Endothelial cell of umbilical vein (primary cell): ENCODE data around the gene MED12. TPM values are rescaled to one million over a fixed set of nuclear protein-coding genes. Genes with fewer than 3 reads are reported as not detected.

ENCODE experiments used
- BruUV-seq: library from RNA; stranded (reverse); fragments of 400-500 nt; replicated peaks from 2 replicates; lab custom pipeline; 2021; lab: Mats Ljungman, UMichigan
- CTCF ChIA-PET: fragments of 300-600, 350-600 bp; sonication (Branson Sonifier 250); formaldehyde crosslinking; loops from one replicate; lab custom pipeline; 2021; ENCODE audit warnings: antibody characterized with exemption, inconsistent platforms; lab: Charles Lee
- POLR2A ChIA-PET: fragments of 300-600, 350-600 bp; sonication (Branson Sonifier 250); formaldehyde crosslinking; loops from one replicate; lab custom pipeline; 2021; ENCODE audit warnings: antibody characterized with exemption, inconsistent platforms; lab: Charles Lee
- DNase-seq: peaks from one replicate; pipeline ENCODE4 v3.0.0-alpha.2; 2011; ENCODE audit warnings: low read depth, low spot score
- FAIRE-seq: peaks from 2 replicates; lab custom pipeline; 2011; peaks lifted over from hg19 to GRCh38; lab: Jason Lieb, UNC
- H2AFZ ChIP-seq: 2 replicates; pipeline ENCODE4 v1.6.0; 2012; ENCODE audit warnings: low read depth, low read length, control low read depth, inconsistent platforms
- H3K27ac ChIP-seq: 2 replicates; pipeline ENCODE4 v1.5.1; 2011; ENCODE audit warnings: low read depth, mild to moderate bottlenecking, control low read depth, low read length, moderate library complexity; ENCODE audit not compliant: insufficient read depth
- H3K27me3 ChIP-seq, 2 experiments: 2 replicates each; pipeline versions ENCODE4 v1.6.0 to v1.6.1; 2011; ENCODE audit warnings: low read length in 2 of 2, mixed read lengths in 1 of 2; ENCODE audit not compliant: control insufficient read depth in 2 of 2, insufficient read depth in 2 of 2
- H3K36me3 ChIP-seq, 2 experiments: 2 replicates in 1 of 2; 3 replicates in 1 of 2; pipeline ENCODE4 v1.5.1; 2011; ENCODE audit warnings: low read length in 2 of 2, mild to moderate bottlenecking in 1 of 2, moderate library complexity in 1 of 2; ENCODE audit not compliant: control insufficient read depth in 2 of 2, insufficient read depth in 2 of 2; ENCODE audit errors: extremely low read depth in 1 of 2
- H3K4me1 ChIP-seq: 3 replicates; pipeline ENCODE4 v1.5.1; 2011; ENCODE audit warnings: mild to moderate bottlenecking, low read length; ENCODE audit not compliant: control insufficient read depth, insufficient read depth; ENCODE audit errors: extremely low read depth
- H3K4me2 ChIP-seq: 2 replicates; pipeline ENCODE4 v1.6.1; 2011; ENCODE audit warnings: low read length, control low read depth, mixed read lengths; ENCODE audit not compliant: insufficient read depth
- H3K4me3 ChIP-seq, 3 experiments: fragments of 200-600 bp in 1 of 3; sonication (generic), shearing (Covaris generic) in 1 of 3; replicated peaks in 1 of 3; 2 replicates each; pipeline ENCODE4 v1.5.1; 2011 to 2016; ENCODE audit warnings: control low read depth in 3 of 3, low read length in 3 of 3, mild to moderate bottlenecking in 2 of 3, inconsistent platforms in 1 of 3, low read depth in 1 of 3, moderate library complexity in 1 of 3; ENCODE audit not compliant: insufficient read depth in 1 of 3
- H3K79me2 ChIP-seq: 2 replicates; pipeline ENCODE4 v1.6.0; 2012; ENCODE audit warnings: low read length, inconsistent platforms; ENCODE audit not compliant: control insufficient read depth, insufficient read depth
- H3K9ac ChIP-seq: replicated peaks from 2 replicates; pipeline ENCODE3; 2011; ENCODE audit warnings: low read length, control low read depth; ENCODE audit not compliant: insufficient read depth; ENCODE audit errors: extremely low read depth
- H3K9me1 ChIP-seq: replicated peaks from 3 replicates; pipeline ENCODE4 v1.6.0; 2011; ENCODE audit warnings: mild to moderate bottlenecking, low read length; ENCODE audit not compliant: control insufficient read depth, insufficient read depth; ENCODE audit errors: extremely low read depth
- H3K9me3 ChIP-seq: replicated peaks from 2 replicates; pipeline ENCODE4 v1.5.1; 2012; ENCODE audit warnings: low read length, inconsistent platforms; ENCODE audit not compliant: control insufficient read depth, insufficient read depth
- H4K20me1 ChIP-seq: replicated peaks from 2 replicates; pipeline ENCODE3; 2011; ENCODE audit warnings: mild to moderate bottlenecking, low read length; ENCODE audit not compliant: control insufficient read depth, insufficient read depth; ENCODE audit errors: extremely low read depth
- POLR2A ChIP-seq: IDR thresholded peaks from 2 replicates; pipeline ENCODE4 v1.6.1; 2012; ENCODE audit warnings: low read depth, mild to moderate bottlenecking, control low read depth, low read length
- POLR2AphosphoS5 ChIP-seq: IDR thresholded peaks from 2 replicates; pipeline ENCODE4 v1.6.1; 2012; ENCODE audit warnings: low read depth, mild to moderate bottlenecking, control low read depth, low read length, moderate library complexity; ENCODE audit not compliant: insufficient read depth
- dilution Hi-C: fragments of 300-500 bp; cut with MboI; formaldehyde crosslinking; loops from one replicate; pipeline ENCODE4 v1.15.0; 2019; ENCODE audit warnings: low sequenced_read_pairs; ENCODE audit not compliant: extremely low pct_ligation_motif_present
- intact Hi-C: fragments of 100-400 bp; cut with micrococcal nuclease; formaldehyde crosslinking; loops from one replicate; pipeline ENCODE4 v1.10.0; 2022
- polyA plus RNA-seq, 4 experiments: library from polyadenylated mRNA; depleted of rRNA in 3 of 4; stranded (reverse) in 3 of 4; unstranded in 1 of 4; fragments of >200 nt; gene quantifications; 2 replicates each; pipeline versions ENCODE4 v1.2.1 to v1.2.3, GENCODE V29; 2011 to 2012; ENCODE audit warnings: missing spikeins in 1 of 4
- small RNA-seq: library from RNA; depleted of rRNA; stranded (forward); fragments of <200 nt; gene quantifications from one replicate; pipeline ENCODE3, GENCODE V24; 2012; ENCODE audit warnings: low replicate concordance, low read depth; ENCODE audit not compliant: insufficient read depth, insufficient read length
- total RNA-seq: library from RNA; stranded (reverse); gene quantifications from 2 replicates; pipeline ENCODE4 v1.2.3, GENCODE V29; 2021

The MED12 gene
- total and polyA plus RNA-seq, 2 donors (not counting 3 experiments of a cell fraction or from before 2014, with no cell fraction given), result 28.1 to 65.3 TPM

- peak; percentile 86 for FAIRE-seq
- no peak overlapping the region for H2AFZ ChIP-seq
Observed at GRCh38 chrX:71191248-71191647, 72.9 kb downstream of the MED12 start.

More at GRCh38 chrX:71191248-71191647, 72.9 kb downstream of the MED12 start:
- H3K9ac ChIP-seq, result no peak overlapping the region
- no peaks in the 10 kb centered on the region for H4K20me1 ChIP-seq
- POLR2A ChIA-PET, result no interaction called here
- no peak overlapping the region for H3K4me3 ChIP-seq
- H3K4me2 ChIP-seq, result no peak overlapping the region
- H3K9me3 ChIP-seq, result no peaks in the 10 kb centered on the region
- CTCF ChIA-PET, result no interaction called here
- intact Hi-C loops, result no loop called here
- DNase-seq, result peak; percentile 1
- dilution Hi-C loops, result no loop called here
- H3K36me3 ChIP-seq, result no peaks in the 10 kb centered on the region
- TF ChIP-seq POLR2AphosphoS5 (no peak), POLR2A (no peak)
- H3K4me1 ChIP-seq, result peaks cover 2% of the 10 kb centered on the region
- H3K27ac ChIP-seq, result no peak overlapping the region
- BruUV-seq, result no TSS peak
- no peaks in the 10 kb centered on the region for H3K79me2 ChIP-seq
- no peaks in the 10 kb centered on the region for H3K27me3 ChIP-seq
- H3K9me1 ChIP-seq, result no peaks in the 10 kb centered on the region

Small RNA genes lying within 50 kb of the gene (small RNA-seq; reads per million reads assigned to genes)
- not detected for gene CXorf65

Other genes with a start within 250 kb of the MED12 start
- not detected in 2 replicates for gene TEX11, start 209.9 kb upstream of the MED12 start, total RNA-seq
- gene TEX11, start 209.9 kb upstream of the MED12 start, polyA plus RNA-seq, result not detected in 2 replicates
- not detected in 2 replicates for gene SLC7A3, start 187.5 kb upstream of the MED12 start, total RNA-seq
- gene SLC7A3, start 187.5 kb upstream of the MED12 start, polyA plus RNA-seq, result not detected in 2 replicates
- gene SNX12, start 50.3 kb upstream of the MED12 start, total RNA-seq, result 85.5 and 90.6 TPM in 2 replicates
- gene SNX12, start 50.3 kb upstream of the MED12 start, polyA plus RNA-seq, result 79.8 and 85.4 TPM in 2 replicates
- gene FOXO4, start 22.7 kb upstream of the MED12 start, total RNA-seq, result 10.6 and 11.0 TPM in 2 replicates
- 4.7 and 5.6 TPM in 2 replicates for gene FOXO4, start 22.7 kb upstream of the MED12 start, polyA plus RNA-seq
- not detected in 2 replicates for gene CXorf65, start 11.9 kb upstream of the MED12 start, total RNA-seq
- not detected in 2 replicates for gene CXorf65, start 11.9 kb upstream of the MED12 start, polyA plus RNA-seq
- gene IL2RG, start 7.0 kb upstream of the MED12 start, total RNA-seq, result not detected in 2 replicates
- gene IL2RG, start 7.0 kb upstream of the MED12 start, polyA plus RNA-seq, result 0.07 TPM in 1 of 2 replicates, not detected in the other
- gene NLGN3, start 26.2 kb downstream of the MED12 start, total RNA-seq, result 0.40 and 0.85 TPM in 2 replicates
- gene NLGN3, start 26.2 kb downstream of the MED12 start, polyA plus RNA-seq, result 0.37 and 0.40 TPM in 2 replicates
- not detected in 2 replicates for gene GJB1, start 104.6 kb downstream of the MED12 start, total RNA-seq
- not detected in 2 replicates for gene GJB1, start 104.6 kb downstream of the MED12 start, polyA plus RNA-seq
- gene ZMYM3, start 135.5 kb downstream of the MED12 start, total RNA-seq, result 32.9 and 33.1 TPM in 2 replicates
- gene ZMYM3, start 135.5 kb downstream of the MED12 start, polyA plus RNA-seq, result 24.7 and 26.5 TPM in 2 replicates
- 465 and 466 TPM in 2 replicates for gene NONO, start 165.0 kb downstream of the MED12 start, total RNA-seq
- 249 and 471 TPM in 2 replicates for gene NONO, start 165.0 kb downstream of the MED12 start, polyA plus RNA-seq
- gene ITGB1BP2, start 183.2 kb downstream of the MED12 start, total RNA-seq, result 4.6 and 5.9 TPM in 2 replicates
- 1.2 and 1.8 TPM in 2 replicates for gene ITGB1BP2, start 183.2 kb downstream of the MED12 start, polyA plus RNA-seq
- 39.0 and 41.0 TPM in 2 replicates for gene TAF1, start 247.8 kb downstream of the MED12 start, total RNA-seq
- gene TAF1, start 247.8 kb downstream of the MED12 start, polyA plus RNA-seq, result 7.0 and 8.2 TPM in 2 replicates